Measurements from ENCODE around the gene ADK. TPM values are rescaled to one million over a fixed set of nuclear protein-coding genes. Genes with fewer than 3 reads are reported as not detected.

ADK gene
- polyA plus RNA-seq, 1 donor (not counting 4 experiments of a cell fraction or from before 2014, with no cell fraction given) = 139 TPM

- Histone ChIP-seq H4K20me1 (ENCODE audit: control insufficient read depth, extremely low read depth, insufficient read depth, low read length) (no peaks in the 10 kb centered on the region), H3K4me2 (ENCODE audit: control insufficient read depth, extremely low read depth, insufficient read depth, low read depth, low read length) (no peak overlapping the region), H3K4me3 (ENCODE audit: control insufficient read depth in 2 of 3, extremely low read depth in 1 of 3, insufficient read depth in 2 of 3, low read depth in 1 of 3, low read length in 3 of 3) (no peak overlapping the region), H3K36me3 (ENCODE audit: control insufficient read depth in 2 of 2, extremely low read depth in 1 of 2, insufficient read depth in 2 of 2, low read length in 2 of 2) (peaks cover 5 to 11% of the 10 kb centered on the region in 2 experiments), H3K9me1 (ENCODE audit: control insufficient read depth, extremely low read depth, insufficient read depth, low read length) (no peaks in the 10 kb centered on the region), H3K27me3 (ENCODE audit: control insufficient read depth, extremely low read depth, insufficient read depth, low read length) (no peaks in the 10 kb centered on the region), H3K4me1 (ENCODE audit: control insufficient read depth, extremely low read depth, insufficient read depth, low read length) (no peaks in the 10 kb centered on the region), H3K27ac (ENCODE audit: control insufficient read depth, insufficient read depth, low read length) (no peak overlapping the region), H3K9me3 (ENCODE audit: control insufficient read depth, low read depth, low read length) (no peaks in the 10 kb centered on the region), H2AFZ (ENCODE audit: control insufficient read depth, low read length) (no peak overlapping the region), H3K79me2 (ENCODE audit: control insufficient read depth, insufficient read depth, low read length) (no peaks in the 10 kb centered on the region), H3K9ac (ENCODE audit: control insufficient read depth, extremely low read depth, insufficient read depth, low read length) (no peak overlapping the region)
- DNase-seq (ENCODE audit: low read depth, low spot score) (no peak), FAIRE-seq (no peak)
- TF ChIP-seq CTCF (optimal IDR thresholded peaks at IDR 0.05 in 1 of 3, IDR thresholded peaks at IDR 0.05 in 1 of 3, conservative IDR thresholded peaks at IDR 0.05 in 1 of 3; ENCODE audit: extremely low read depth in 1 of 3, insufficient read depth in 2 of 3, low read length in 3 of 3) (no peak), EZH2 (IDR thresholded peaks at IDR 0.05; ENCODE audit: low read length) (no peak)
- dilution Hi-C loops (cut with MboI; ENCODE audit: extremely low pct_ligation_motif_present, low sequenced_read_pairs) = no loop called here
These were observed 518.2 kb downstream of the ADK start for GRCh38 chr10:74669210-74669609.

GRCh38 chr10:74671716-74672115 lies 520.7 kb downstream of the ADK start:
- H3K9ac ChIP-seq (ENCODE audit: control insufficient read depth, extremely low read depth, insufficient read depth, low read length) = no peak overlapping the region
- peaks cover 5 to 11% of the 10 kb centered on the region in 2 experiments for H3K36me3 ChIP-seq (ENCODE audit: control insufficient read depth in 2 of 2, extremely low read depth in 1 of 2, insufficient read depth in 2 of 2, low read length in 2 of 2)
- no peak overlapping the region for H3K4me2 ChIP-seq (ENCODE audit: control insufficient read depth, extremely low read depth, insufficient read depth, low read depth, low read length)
- no peaks in the 10 kb centered on the region for H3K79me2 ChIP-seq (ENCODE audit: control insufficient read depth, insufficient read depth, low read length)
- H3K9me3 ChIP-seq (ENCODE audit: control insufficient read depth, low read depth, low read length) = no peaks in the 10 kb centered on the region
- H2AFZ ChIP-seq (ENCODE audit: control insufficient read depth, low read length) = no peak overlapping the region
- DNase-seq (ENCODE audit: low read depth, low spot score) = no peak
- H3K4me1 ChIP-seq (ENCODE audit: control insufficient read depth, extremely low read depth, insufficient read depth, low read length) = no peaks in the 10 kb centered on the region
- dilution Hi-C loops (cut with MboI; ENCODE audit: extremely low pct_ligation_motif_present, low sequenced_read_pairs) = no loop called here
- FAIRE-seq = no peak
- H3K27ac ChIP-seq (ENCODE audit: control insufficient read depth, insufficient read depth, low read length) = no peak overlapping the region
- no peak overlapping the region for H3K4me3 ChIP-seq (ENCODE audit: control insufficient read depth in 2 of 3, extremely low read depth in 1 of 3, insufficient read depth in 2 of 3, low read depth in 1 of 3, low read length in 3 of 3)
- H3K9me1 ChIP-seq (ENCODE audit: control insufficient read depth, extremely low read depth, insufficient read depth, low read length) = no peaks in the 10 kb centered on the region
- TF ChIP-seq CTCF (optimal IDR thresholded peaks at IDR 0.05 in 1 of 3, IDR thresholded peaks at IDR 0.05 in 1 of 3, conservative IDR thresholded peaks at IDR 0.05 in 1 of 3; ENCODE audit: extremely low read depth in 1 of 3, insufficient read depth in 2 of 3, low read length in 3 of 3) (no peak), EZH2 (IDR thresholded peaks at IDR 0.05; ENCODE audit: low read length) (no peak)
- H4K20me1 ChIP-seq (ENCODE audit: control insufficient read depth, extremely low read depth, insufficient read depth, low read length) = no peaks in the 10 kb centered on the region
- no peaks in the 10 kb centered on the region for H3K27me3 ChIP-seq (ENCODE audit: control insufficient read depth, extremely low read depth, insufficient read depth, low read length)
